ENCODE results near the gene DUSP12. TPM values are rescaled to one million over a fixed set of nuclear protein-coding genes. Genes with fewer than 3 reads are reported as not detected.

The DUSP12 gene
- polyA plus RNA-seq, 1 of the 3 experiments (the other 2 are of a cell fraction) = 41.7 TPM

GRCh38 chr1:161721738-161722343 lies 27.7 kb upstream of the DUSP12 start (continued):
- TF ChIP-seq FOSL2 (IDR thresholded peaks at IDR 0.05; ENCODE audit: borderline replicate concordance, low read depth) (peak; percentile 71; the same call in 1 of the 2 replicates), USF1 (IDR thresholded peaks at IDR 0.05; ENCODE audit: borderline replicate concordance, low read depth) (no peak), SIN3A (IDR thresholded peaks at IDR 0.05; ENCODE audit: borderline replicate concordance, low read depth, low read length) (no peak), REST (IDR thresholded peaks at IDR 0.05; ENCODE audit: low read depth, low read length) (no peak), TCF12 (IDR thresholded peaks at IDR 0.05) (peak; percentile 39; the same call in 1 of the 2 replicates), USF2 (IDR thresholded peaks at IDR 0.05; ENCODE audit: borderline replicate concordance, low read depth, low read length) (no peak), GATA2 (CRISPR knock-in tag; IDR thresholded peaks at IDR 0.05) (no peak), YY1 (IDR thresholded peaks at IDR 0.05; ENCODE audit: low read depth) (no peak), IRF3 (IDR thresholded peaks at IDR 0.05; ENCODE audit: low read depth, low read length) (no peak), ZBTB33 (IDR thresholded peaks at IDR 0.05; ENCODE audit: borderline replicate concordance, low read depth) (no peak), RXRA (IDR thresholded peaks at IDR 0.05; ENCODE audit: borderline replicate concordance, low read depth) (peak; percentile 63; the same call in 1 of the 2 replicates), NRF1 (IDR thresholded peaks at IDR 0.05; ENCODE audit: low read depth, low read length) (no peak), RCOR1 (IDR thresholded peaks at IDR 0.05; ENCODE audit: low read length) (no peak), NFIC (IDR thresholded peaks at IDR 0.05; ENCODE audit: borderline replicate concordance) (0 out of 2 replicates have a peak, but pooled peaks have one; percentile 24), TEAD4 (IDR thresholded peaks at IDR 0.05; ENCODE audit: borderline replicate concordance, insufficient read depth) (no peak), ELF1 (IDR thresholded peaks at IDR 0.05) (no peak), CHD2 (IDR thresholded peaks at IDR 0.05; ENCODE audit: low read length, partially characterized antibody) (no peak), FOXJ3 (CRISPR knock-in tag; IDR thresholded peaks at IDR 0.05) (no peak)

Data from SK-N-SH (cell line).